Prostate gland (tissue), 2 donors: ENCODE measurements around the gene FIGN.

Source experiments
- POLR2A ChIP-seq: fragments of 450-650 bp; IDR thresholded peaks from one replicate; pipeline ENCODE4 v1.6.1; 2016; ENCODE audit warnings: antibody characterized with exemption, mild to moderate bottlenecking
- POLR2AphosphoS5 ChIP-seq: sonication (generic); formaldehyde crosslinking; IDR thresholded peaks from one replicate; pipeline ENCODE4 v1.6.1; 2017; ENCODE audit warnings: antibody characterized with exemption
- TF ChIP-seq, protein P1 (sequence below), 4 experiments: fragments of 200-600 bp in 2 of 4; fragments of 450-650 bp in 2 of 4; sonication (generic) in 2 of 4; IDR thresholded peaks; 1 replicate in 3 of 4; 2 replicates in 1 of 4; pipeline ENCODE4 v1.5.1; 2016 to 2019; ENCODE audit warnings: antibody characterized with exemption in 4 of 4, mild to moderate bottlenecking in 2 of 4, moderate library complexity in 2 of 4

DNA sequence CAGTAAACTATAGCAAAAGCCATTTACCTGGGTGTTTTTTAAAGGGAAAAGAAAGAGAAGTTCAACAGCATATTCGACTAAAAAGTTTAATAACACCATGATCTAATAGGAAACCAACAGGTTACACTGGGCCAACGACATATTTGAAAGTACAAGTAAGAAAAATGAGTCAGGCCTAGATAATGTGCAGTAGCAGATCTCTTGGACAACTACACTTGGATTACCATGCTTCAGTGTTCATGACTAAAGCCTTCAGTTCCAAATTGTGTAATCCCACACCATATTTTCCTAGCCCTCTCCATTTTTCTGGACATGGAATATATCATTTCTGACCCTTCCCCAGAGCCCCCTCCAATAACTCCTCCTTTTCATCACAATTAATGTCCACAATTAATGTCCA is 39.1 kb upstream of the FIGN start:
- TF ChIP-seq POLR2A (no peak), POLR2AphosphoS5 (no peak)
- TF ChIP-seq, protein P1, sequence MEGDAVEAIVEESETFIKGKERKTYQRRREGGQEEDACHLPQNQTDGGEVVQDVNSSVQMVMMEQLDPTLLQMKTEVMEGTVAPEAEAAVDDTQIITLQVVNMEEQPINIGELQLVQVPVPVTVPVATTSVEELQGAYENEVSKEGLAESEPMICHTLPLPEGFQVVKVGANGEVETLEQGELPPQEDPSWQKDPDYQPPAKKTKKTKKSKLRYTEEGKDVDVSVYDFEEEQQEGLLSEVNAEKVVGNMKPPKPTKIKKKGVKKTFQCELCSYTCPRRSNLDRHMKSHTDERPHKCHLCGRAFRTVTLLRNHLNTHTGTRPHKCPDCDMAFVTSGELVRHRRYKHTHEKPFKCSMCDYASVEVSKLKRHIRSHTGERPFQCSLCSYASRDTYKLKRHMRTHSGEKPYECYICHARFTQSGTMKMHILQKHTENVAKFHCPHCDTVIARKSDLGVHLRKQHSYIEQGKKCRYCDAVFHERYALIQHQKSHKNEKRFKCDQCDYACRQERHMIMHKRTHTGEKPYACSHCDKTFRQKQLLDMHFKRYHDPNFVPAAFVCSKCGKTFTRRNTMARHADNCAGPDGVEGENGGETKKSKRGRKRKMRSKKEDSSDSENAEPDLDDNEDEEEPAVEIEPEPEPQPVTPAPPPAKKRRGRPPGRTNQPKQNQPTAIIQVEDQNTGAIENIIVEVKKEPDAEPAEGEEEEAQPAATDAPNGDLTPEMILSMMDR (IDR thresholded peaks at IDR 0.05) = no peak
